K562 (cell line): ENCODE data around the gene PPP1CC. TPM values are rescaled to one million over a fixed set of nuclear protein-coding genes. Genes with fewer than 3 reads are reported as not detected.

ENCODE experiments used
- BACH1 ChIP-seq: fragments of 200-800 bp; sonication (Bioruptor generic); IDR thresholded peaks from 2 replicates; pipeline ENCODE4 v1.6.1; 2016; ENCODE audit warnings: missing genetic modification characterization, missing compliant biosample characterization
- BRCA1 ChIP-seq, 2 experiments: fragments of 450-650 bp in 1 of 2; sonication (generic) in 1 of 2; formaldehyde crosslinking in 1 of 2; IDR thresholded peaks; 2 replicates each; pipeline versions ENCODE4 v1.5.0 to v1.6.1; 2017 to 2020; ENCODE audit warnings: mild to moderate bottlenecking in 1 of 2, missing genetic modification reagents in 1 of 2
- FOXJ2 ChIP-seq: fragments of 200-800 bp; sonication (Bioruptor generic); IDR thresholded peaks from 2 replicates; pipeline ENCODE4 v1.6.1; 2016; ENCODE audit warnings: missing genetic modification characterization, missing compliant biosample characterization
- HNRNPUL1 ChIP-seq: fragments of 200-400 bp; formaldehyde crosslinking; IDR thresholded peaks from 2 replicates; pipeline ENCODE4 v1.6.1; 2017; ENCODE audit warnings: low read length
- MGA ChIP-seq: fragments of 450-650 bp; IDR thresholded peaks from 2 replicates; pipeline ENCODE4 v1.6.1; 2016; ENCODE audit warnings: mild to moderate bottlenecking, moderate library complexity
- POLR2G ChIP-seq: fragments of 200-400 bp; formaldehyde crosslinking; IDR thresholded peaks from 2 replicates; pipeline ENCODE4 v1.6.1; 2017; ENCODE audit warnings: low read depth, mild to moderate bottlenecking, antibody characterized with exemption, low read length, moderate library complexity
- PTBP1 ChIP-seq: fragments of 200-400 bp; formaldehyde crosslinking; IDR thresholded peaks from 2 replicates; pipeline ENCODE4 v1.6.1; 2017; ENCODE audit warnings: low read depth, low read length
- YY1 ChIP-seq, 3 experiments: IDR thresholded peaks; 2 replicates each; pipeline ENCODE4 v1.6.1; 2011; ENCODE audit warnings: low read length in 2 of 3, mild to moderate bottlenecking in 2 of 3, moderate library complexity in 2 of 3, borderline replicate concordance in 1 of 3, control low read depth in 1 of 3, low read depth in 1 of 3; ENCODE audit not compliant: insufficient read depth in 3 of 3, insufficient replicate concordance in 2 of 3, control insufficient read depth in 1 of 3, insufficient read length in 1 of 3; ENCODE audit errors: extremely low read depth in 1 of 3
- ZNF586 ChIP-seq: fragments of 450-650 bp; formaldehyde crosslinking; conservative IDR thresholded peaks from 2 replicates; pipeline ENCODE4 v1.4.0; 2020; ENCODE audit warnings: mild to moderate bottlenecking, moderate library complexity
- polyA plus RNA-seq, 8 experiments: library from polyadenylated mRNA; depleted of rRNA in 4 of 8; stranded (reverse) in 5 of 8; unstranded in 3 of 8; fragments of >200 nt; fragmentation: Nextera tagmentation in 2 of 8; fragmentation: Illumina TruSeq in 1 of 8; extraction: Ambion mirVana in 2 of 8; extraction: Trizol in 1 of 8; gene quantifications; 2 replicates each; pipeline versions ENCODE4 v1.2.1 to v1.2.3, GENCODE V29; 2011 to 2014; ENCODE audit warnings: inconsistent platforms in 1 of 8, missing spikeins in 1 of 8
- total RNA-seq, 7 experiments: library from RNA; depleted of rRNA in 6 of 7; stranded (reverse); fragments of >200 nt in 6 of 7; fragmentation: Illumina TruSeq in 2 of 7; extraction: Trizol in 2 of 7; gene quantifications; 2 replicates each; pipeline versions ENCODE4 v1.2.1 to v1.2.3, GENCODE V29; 2011 to 2021; ENCODE audit warnings: low replicate concordance in 1 of 7
- TF ChIP-seq, protein P1 (sequence below): fragments of 450-650 bp; IDR thresholded peaks from 2 replicates; pipeline ENCODE4 v1.6.1; 2017; ENCODE audit warnings: mild to moderate bottlenecking, moderate library complexity

PPP1CC gene
- total and polyA plus RNA-seq, 9 of the 15 experiments (the other 6 are each of a cell fraction or from before 2014, with no cell fraction given) = 67.4 to 286 (median 195) TPM

GRCh38 chr12:110758922-110759321 lies 16.2 kb upstream of the PPP1CC start (continued):
- TF ChIP-seq BRCA1 (IDR thresholded peaks at IDR 0.05) (no peak), BRCA1 (CRISPR knock-in tag; IDR thresholded peaks at IDR 0.05) (no peak), PTBP1 (no peak), BACH1 (tag) (no peak), ZNF586 (no peak), MGA (no peak), FOXJ2 (no peak), HNRNPUL1 (no peak), YY1 (IDR thresholded peaks at IDR 0.05; ENCODE audit: borderline replicate concordance in 1 of 3, control insufficient read depth in 1 of 3, extremely low read depth in 1 of 3, insufficient read depth in 3 of 3, insufficient read length in 1 of 3, insufficient replicate concordance in 2 of 3, low read depth in 1 of 3, low read length in 2 of 3) (no peak), POLR2G (no peak)
- TF ChIP-seq, protein P1, sequence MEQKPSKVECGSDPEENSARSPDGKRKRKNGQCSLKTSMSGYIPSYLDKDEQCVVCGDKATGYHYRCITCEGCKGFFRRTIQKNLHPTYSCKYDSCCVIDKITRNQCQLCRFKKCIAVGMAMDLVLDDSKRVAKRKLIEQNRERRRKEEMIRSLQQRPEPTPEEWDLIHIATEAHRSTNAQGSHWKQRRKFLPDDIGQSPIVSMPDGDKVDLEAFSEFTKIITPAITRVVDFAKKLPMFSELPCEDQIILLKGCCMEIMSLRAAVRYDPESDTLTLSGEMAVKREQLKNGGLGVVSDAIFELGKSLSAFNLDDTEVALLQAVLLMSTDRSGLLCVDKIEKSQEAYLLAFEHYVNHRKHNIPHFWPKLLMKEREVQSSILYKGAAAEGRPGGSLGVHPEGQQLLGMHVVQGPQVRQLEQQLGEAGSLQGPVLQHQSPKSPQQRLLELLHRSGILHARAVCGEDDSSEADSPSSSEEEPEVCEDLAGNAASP = no peak
